ENCODE measurements around the gene ZNF142.

ZNF142 gene

DNA sequence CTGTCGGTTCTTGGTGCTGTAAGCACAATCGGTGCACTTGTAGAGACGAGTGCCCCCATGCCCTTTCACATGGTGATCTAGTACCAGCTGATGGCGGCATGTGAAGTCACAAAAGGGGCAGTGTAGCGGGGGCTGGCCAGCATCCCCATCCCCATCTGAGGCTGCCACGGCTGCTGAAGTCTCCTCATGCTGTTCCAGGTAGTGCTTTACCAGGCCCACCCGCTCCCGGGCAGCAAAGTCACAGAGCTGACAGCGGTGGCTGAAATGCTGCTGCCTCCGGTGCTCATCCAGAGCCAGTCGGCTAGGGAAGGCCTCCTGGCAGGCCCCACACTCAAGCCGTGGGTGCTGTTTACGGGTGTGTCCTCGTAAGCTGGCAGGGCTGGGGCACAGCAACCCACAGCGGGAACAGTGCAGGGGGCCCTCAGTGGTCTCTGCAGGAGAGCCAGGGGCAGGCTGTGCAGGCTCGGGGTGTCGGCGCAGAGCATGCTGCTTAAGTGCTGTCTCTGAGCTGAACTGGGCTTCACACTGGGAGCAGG lies 17.2 kb downstream of the ZNF142 start:
- H3K4me3 ChIP-seq (ENCODE audit: control insufficient read depth, low read depth, low read length) = no peak overlapping the region
- DNase-seq (ENCODE audit: low read depth) = no peak
- TF ChIP-seq, protein P1, sequence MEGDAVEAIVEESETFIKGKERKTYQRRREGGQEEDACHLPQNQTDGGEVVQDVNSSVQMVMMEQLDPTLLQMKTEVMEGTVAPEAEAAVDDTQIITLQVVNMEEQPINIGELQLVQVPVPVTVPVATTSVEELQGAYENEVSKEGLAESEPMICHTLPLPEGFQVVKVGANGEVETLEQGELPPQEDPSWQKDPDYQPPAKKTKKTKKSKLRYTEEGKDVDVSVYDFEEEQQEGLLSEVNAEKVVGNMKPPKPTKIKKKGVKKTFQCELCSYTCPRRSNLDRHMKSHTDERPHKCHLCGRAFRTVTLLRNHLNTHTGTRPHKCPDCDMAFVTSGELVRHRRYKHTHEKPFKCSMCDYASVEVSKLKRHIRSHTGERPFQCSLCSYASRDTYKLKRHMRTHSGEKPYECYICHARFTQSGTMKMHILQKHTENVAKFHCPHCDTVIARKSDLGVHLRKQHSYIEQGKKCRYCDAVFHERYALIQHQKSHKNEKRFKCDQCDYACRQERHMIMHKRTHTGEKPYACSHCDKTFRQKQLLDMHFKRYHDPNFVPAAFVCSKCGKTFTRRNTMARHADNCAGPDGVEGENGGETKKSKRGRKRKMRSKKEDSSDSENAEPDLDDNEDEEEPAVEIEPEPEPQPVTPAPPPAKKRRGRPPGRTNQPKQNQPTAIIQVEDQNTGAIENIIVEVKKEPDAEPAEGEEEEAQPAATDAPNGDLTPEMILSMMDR (conservative IDR thresholded peaks at IDR 0.05; ENCODE audit: control insufficient read depth, insufficient read depth, low read depth, low read length) = no peak

DNA sequence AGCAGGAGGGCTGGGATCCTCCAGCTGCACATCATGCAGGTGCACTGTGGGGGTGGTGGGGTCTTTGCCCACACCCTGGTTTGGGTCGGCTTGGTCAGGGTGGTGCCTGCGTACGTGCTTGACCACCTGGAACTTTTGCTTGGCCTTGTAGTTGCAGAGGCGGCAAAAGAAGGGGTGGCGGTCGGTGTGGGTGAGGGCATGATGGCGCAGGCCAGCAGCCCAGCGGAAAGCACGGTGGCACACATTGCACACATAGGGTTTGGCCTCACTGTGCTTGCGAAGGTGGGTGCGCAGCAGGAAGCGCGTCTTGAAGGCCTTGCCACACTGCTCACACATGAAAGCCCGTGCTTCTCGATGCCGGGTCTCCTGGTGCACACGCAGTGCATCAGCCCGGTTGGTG lies 21.1 kb downstream of the ZNF142 start:
- TF ChIP-seq, protein P1 (conservative IDR thresholded peaks at IDR 0.05; ENCODE audit: control insufficient read depth, insufficient read depth, low read depth, low read length) = no peak
- no peak for DNase-seq (ENCODE audit: low read depth)
- H3K4me3 ChIP-seq (ENCODE audit: control insufficient read depth, low read depth, low read length) = no peak overlapping the region

DNA sequence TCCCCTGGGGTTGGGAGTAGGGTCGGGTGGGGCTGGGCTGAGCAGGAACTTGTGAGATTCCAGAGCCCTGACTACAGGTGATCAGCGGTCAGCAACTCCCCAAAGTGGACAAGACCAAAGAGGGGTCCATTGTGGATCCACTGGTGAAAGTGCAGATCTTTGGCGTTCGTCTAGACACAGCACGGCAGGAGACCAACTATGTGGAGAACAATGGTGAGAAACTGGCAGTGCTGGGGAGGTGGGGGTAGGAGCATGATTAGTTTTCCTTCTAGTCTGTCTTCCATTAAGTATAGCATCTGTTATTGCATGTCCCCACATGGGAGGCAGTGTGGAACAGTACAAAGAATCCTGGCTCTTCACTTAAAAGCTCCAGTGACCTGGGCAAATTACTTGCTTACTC lies 23.7 kb downstream of the ZNF142 start:
- TF ChIP-seq, protein P1 (conservative IDR thresholded peaks at IDR 0.05; ENCODE audit: control insufficient read depth, insufficient read depth, low read depth, low read length) = no peak
- H3K4me3 ChIP-seq (ENCODE audit: control insufficient read depth, low read depth, low read length) = no peak overlapping the region
- no peak for DNase-seq (ENCODE audit: low read depth)

DNA sequence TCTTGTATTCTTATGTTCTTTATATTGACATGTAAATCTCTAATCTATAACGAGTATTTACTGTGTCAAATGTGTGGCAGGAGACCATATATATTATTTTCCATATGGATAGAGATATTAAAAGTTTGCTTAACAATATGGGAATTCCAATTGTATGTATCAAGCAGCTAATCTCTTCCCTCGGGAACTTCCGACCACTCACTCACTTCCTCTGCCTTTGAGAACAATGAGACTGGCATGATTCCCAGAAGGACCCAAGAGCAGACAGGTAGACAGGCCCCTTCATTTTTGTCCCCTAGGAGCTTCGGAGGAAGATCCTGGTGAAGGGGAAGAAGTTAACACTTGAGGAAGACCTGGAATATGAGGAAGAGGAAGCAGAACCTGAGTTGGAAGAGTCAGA lies 27.6 kb downstream of the ZNF142 start:
- DNase-seq (ENCODE audit: low read depth) = peak; percentile 40
- TF ChIP-seq, protein P1 (conservative IDR thresholded peaks at IDR 0.05; ENCODE audit: control insufficient read depth, insufficient read depth, low read depth, low read length) = no peak
- no peak overlapping the region for H3K4me3 ChIP-seq (ENCODE audit: control insufficient read depth, low read depth, low read length)

DNA sequence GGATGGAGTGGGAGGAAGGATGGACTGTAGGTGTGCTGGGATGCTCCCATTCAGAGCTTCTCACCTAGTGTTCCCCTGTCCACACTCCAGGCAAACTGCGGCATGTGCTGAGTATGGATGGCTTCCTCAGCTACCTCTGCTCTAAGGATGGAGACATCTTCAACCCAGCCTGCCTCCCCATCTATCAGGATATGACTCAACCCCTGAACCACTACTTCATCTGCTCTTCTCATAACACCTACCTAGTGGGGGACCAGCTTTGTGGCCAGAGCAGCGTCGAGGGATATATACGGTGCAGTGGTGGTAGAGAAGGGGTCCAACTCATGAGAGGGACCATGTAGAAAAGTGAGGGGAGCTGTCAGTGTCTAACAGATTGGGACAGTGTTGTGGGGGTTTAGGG lies 31.5 kb downstream of the ZNF142 start:
- TF ChIP-seq, protein P1 (conservative IDR thresholded peaks at IDR 0.05; ENCODE audit: control insufficient read depth, insufficient read depth, low read depth, low read length) = no peak
- H3K4me3 ChIP-seq (ENCODE audit: control insufficient read depth, low read depth, low read length) = no peak overlapping the region
- no peak for DNase-seq (ENCODE audit: low read depth)

DNA sequence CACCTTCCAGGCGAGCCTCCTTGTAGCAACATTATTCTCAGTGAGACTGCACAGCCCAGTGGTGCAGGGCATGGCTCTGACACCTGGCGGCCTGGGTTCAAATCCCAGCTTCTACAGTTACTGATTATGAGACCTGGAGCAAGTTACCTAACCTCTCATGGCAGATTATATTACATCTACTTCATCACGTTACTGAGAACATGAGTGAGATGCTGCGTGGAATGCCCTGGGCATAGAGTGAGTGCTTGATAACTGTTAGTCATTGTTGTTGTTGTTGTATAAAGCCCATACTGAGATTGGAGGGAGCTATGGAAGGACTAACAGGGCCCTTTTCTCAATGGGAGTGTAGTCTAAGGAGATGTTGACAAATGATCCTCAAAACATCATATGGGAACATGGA lies 33.1 kb downstream of the ZNF142 start:
- H3K4me3 ChIP-seq (ENCODE audit: control insufficient read depth, low read depth, low read length) = no peak overlapping the region
- no peak for DNase-seq (ENCODE audit: low read depth)
- TF ChIP-seq, protein P1 (conservative IDR thresholded peaks at IDR 0.05; ENCODE audit: control insufficient read depth, insufficient read depth, low read depth, low read length) = no peak

DNA sequence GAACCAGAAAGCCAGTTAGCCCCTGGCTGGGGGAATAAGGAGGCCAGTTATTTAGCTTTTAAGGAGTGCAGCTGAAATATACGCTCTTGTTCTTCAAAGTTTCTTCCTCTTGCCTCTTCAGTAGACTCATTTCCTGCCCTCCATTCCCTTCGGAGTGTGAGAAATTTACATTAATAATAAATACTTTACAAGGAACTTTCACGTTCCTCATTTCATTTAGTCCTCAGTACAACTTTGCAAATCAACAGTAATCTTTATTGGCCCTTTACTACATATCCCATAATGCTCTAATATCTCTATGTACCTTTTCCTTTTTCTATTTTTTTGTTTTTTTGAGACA lies 36.1 kb downstream of the ZNF142 start:
- TF ChIP-seq, protein P1 (conservative IDR thresholded peaks at IDR 0.05; ENCODE audit: control insufficient read depth, insufficient read depth, low read depth, low read length) = no peak
- H3K4me3 ChIP-seq (ENCODE audit: control insufficient read depth, low read depth, low read length) = no peak overlapping the region
- DNase-seq (ENCODE audit: low read depth) = no peak

Measured in fibroblast of mammary gland (primary cell).